HG03439 (cell line): ENCODE data around the gene ARL15.

Experiments
- ATAC-seq: cut with Tn5 transposase; IDR thresholded peaks from one replicate; pipeline ENCODE4 v1.9.1; 2021; ENCODE audit warnings: mild to moderate bottlenecking, moderate library complexity; ENCODE audit not compliant: unreplicated experiment

The ARL15 gene

DNA sequence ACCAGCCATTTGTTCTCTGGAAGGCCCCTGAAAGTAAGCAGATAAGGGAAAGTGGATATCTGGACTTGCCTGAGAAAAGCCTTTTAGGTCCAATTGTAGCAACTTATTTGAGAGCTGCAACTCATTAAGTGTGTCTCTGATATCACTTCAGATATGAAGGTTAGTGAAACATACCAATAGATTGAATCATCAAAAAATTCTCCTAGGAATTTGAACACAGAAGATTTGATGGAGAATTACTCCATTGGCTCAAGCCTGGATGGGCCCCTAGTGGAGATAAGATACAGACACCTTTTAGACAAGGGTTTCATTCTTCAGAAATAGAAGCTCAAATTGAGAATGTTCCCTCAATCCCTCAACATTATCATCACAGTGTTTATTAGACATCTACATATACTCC lies 393.3 kb downstream of the ARL15 start:
- no peak for ATAC-seq

DNA sequence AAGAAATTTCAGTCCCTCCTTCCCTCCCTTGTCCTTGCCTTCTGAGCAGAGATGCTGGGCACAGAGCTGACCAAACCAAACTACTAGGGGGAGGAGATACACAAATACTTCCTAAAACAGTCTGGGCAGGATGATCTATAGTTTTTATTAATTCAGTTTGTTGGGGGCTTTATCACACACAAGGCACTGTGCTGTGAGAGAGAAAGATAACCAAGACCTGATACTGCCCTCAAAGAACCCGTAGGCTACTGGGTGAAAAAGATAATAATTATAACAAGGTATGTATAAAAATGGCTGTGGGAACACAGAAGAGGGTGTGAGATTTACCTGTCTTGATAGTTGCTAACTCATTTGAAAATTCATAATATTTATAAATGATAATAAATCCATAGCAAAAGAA lies 395.3 kb downstream of the ARL15 start:
- ATAC-seq, result no peak

DNA sequence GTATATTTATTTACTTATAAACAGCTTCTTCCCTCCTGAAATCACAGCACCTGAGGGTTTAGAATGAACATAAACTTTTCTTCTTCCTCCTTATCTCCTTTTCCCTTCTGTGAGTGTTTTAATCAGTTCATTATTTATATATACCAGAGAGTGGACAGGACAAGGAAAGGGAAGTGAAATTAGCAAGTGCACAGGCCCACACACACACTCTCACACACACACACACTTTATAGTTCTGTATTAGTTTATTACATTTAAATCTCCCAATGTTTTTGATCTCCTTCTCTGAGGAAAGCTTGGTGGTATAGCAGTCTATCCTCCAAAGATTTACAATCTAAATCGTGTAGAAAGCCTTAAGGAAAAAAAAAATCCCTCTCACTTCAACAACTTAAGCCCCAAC lies 396.4 kb downstream of the ARL15 start:
- ATAC-seq, result no peak

DNA sequence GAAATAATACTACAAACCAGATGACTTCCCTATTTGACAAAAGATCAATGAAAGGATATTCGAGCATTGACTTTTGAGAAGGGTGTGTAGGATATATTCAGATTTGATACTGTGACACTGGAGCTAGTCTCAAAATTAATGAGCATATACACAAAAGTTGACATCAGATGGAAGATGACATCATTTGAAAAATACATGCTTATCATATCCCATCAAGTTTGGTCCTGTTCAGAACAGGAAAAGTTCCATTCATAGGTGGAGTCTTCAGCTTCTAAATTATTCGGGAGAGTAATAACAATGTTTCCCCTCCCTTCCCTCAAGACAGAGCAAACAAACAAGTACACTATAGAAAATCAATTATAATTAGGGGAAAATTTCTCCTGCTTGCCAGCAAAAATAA lies 401.6 kb downstream of the ARL15 start:
- no peak for ATAC-seq

DNA sequence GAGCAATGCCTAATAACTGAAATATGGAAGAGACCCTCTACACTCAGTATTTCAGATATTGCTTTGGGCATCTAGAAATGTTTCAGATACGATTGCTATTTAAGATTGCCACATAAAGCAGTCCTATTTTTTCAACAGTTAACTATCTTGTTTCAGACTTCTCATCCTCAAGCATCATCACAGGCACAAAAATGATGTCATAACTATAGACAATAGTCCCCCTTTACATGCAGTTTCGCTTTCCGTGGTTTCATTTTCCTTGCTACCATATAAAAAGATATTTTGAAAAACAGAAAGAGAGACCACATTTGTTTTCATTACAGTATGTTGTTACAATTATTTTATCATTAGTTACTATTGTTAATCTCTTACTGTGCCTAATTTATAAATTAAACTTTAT lies 402.5 kb downstream of the ARL15 start:
- ATAC-seq, result no peak

DNA sequence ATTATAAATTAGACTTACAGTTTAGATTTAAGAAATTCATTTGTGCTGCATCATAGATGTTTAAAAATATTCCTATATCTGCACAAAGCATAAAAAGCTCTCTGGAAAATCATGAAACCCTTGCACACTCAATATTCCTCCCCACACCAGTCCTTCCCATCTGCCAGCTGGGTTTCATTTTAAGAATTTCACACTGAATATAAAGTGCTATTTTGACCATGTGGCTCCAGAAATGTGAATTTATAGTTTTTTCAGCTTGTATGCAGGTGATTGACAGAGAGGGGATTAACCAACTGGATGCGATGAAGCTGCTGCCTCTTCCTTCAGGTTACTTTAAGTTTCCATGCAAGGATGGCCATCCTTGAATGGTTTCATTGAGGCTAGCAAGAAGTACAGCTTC lies 403.6 kb downstream of the ARL15 start:
- no peak for ATAC-seq

DNA sequence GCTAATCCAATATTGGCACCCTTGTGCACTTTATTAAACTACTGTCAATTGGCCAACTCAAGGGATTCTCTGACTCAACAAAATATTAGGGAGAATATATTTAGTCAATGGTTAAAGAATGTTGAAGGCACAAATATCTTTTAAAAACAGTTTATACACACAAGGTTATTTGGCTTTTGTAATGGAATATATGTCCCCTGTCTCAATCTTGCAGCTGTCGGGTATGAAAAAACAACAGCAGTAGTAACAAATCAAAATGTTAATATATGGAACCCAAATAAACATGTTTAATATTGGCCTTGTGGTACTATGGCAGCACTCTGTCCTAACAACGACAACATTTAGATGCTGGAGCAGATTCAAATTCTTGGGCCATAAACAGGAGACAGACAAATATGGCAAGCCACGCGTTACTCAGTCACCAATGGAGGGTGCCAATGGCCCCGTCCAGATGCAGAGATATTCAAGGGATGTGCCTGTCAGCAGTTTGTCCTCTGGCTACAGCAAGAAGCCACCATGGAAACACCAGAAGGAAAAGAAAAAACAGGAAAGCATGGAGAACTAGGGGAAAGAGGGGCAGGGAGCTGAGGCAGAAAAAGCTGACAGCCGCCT lies 408.0 kb downstream of the ARL15 start:
- ATAC-seq, result no peak

DNA sequence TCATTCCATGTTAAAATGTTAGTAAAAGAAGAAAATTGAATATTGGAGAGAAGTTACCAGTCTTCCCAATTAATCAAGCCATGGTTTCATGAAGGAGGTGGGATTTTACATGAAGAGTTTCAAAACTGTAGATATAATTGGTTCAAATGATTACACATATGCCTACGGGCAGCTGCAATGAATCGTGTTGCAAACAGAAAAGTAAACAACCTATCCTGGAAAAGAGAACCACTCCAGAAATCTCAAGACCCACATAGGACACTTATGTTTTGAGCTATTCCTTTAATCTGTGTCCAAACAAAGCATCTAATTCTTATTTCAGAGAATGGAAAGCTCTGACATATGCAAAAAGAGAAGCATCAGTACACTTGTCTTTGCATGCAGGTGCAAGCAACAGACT lies 409.7 kb downstream of the ARL15 start:
- ATAC-seq, result no peak

DNA sequence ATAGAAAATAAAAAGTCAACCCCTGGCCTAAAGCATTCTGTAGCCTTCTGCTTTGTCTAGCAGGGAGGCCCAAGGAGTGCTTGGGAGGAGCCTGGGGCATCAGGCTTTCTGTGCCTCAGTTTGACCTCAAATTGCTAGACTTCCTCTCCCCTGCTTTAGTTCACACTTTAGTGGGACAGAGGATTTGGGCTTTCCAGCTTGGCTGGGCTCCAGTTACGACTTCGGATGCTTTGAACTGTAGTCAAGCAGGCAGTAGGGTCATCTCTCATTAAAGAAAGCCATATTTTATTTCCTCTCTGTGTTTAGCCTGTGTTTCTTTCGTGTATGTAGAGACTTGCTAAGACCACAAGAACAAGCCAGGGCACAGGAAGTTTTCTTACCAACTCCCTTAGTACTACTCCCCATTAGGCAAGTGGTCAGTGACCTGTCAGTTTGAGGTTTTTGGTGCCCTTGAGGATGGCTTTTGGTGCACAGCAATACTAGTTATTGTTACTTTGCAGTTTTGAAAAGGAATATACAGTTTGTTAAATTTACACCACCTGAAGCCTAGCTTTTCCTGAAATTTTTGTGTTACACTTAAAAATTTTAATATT lies 415.2 kb downstream of the ARL15 start:
- ATAC-seq, result no peak

DNA sequence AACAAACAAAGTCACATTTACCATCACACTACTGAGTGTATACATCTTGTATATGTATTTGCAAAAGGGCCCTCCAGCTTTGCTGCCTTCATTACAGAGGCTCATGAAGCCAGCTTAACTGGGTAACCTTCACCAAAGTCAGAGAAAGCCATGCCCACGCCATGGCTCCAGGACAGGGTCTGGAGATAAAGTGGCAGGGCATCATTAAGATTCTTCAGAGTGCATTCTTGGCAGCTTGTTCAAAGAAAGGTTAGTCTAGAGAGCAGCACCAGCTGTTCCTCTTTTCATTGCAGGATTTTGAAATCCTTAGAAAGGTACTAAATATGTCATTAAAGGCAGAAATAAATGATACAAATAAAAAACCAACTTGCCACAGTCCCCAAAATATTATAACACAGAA lies 416.7 kb downstream of the ARL15 start:
- ATAC-seq, result no peak

DNA sequence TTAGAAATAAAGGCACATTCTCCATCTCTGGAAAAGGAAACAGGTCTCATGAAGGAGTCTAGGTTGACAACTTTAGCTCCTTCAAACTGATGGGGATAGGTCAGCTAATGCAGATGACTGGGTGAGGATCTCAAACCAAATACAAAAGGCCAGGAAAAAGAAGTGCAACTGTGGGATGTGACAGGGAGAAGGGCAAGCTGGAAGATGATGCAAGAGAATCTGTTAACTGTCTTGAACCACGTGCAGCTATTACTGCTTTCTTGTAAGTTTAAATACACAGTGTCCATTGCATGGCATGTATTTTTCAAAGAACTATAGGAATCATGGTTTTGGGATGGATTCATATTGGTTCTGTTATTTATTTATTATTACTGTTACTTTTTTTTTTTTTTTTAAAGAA lies 418.1 kb downstream of the ARL15 start:
- ATAC-seq, result no peak

DNA sequence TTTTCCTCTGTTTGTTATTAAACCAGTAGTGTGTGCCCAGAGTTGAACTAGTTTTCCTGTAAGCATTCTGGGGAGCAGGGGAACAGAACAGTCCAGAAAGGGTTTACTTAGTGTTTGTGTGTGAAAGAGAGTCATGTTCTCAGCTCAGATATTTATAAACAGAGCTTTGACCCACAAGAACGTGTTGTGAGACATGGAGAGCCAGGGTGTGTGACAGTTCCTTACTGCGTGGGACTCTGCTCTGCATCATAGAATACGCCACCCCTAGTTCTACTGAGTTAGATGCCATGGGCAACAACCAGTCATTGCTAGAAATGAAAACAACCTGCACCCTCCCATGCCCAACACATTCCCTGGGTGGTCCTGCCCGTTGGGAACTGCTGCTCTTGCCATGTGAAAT lies 419.2 kb downstream of the ARL15 start:
- no peak for ATAC-seq

DNA sequence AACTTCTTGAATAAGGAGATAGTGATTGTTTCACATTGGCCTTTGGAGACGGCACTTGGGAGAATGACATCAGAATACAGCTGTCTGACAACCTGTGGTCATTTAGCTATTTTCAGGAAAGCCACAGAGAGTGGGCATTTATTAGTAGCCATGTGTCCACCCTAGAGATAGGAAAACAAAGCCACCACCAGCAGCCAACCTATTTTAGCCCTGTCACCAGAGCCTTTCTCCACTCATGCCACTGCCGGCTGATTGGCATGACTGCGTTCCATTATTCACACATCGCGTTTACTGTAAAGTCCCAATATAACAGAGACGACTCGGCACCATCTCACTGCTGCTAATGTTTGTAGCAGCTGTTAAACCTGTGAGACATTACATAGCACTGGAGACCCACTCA lies 419.9 kb downstream of the ARL15 start:
- ATAC-seq, result no peak

DNA sequence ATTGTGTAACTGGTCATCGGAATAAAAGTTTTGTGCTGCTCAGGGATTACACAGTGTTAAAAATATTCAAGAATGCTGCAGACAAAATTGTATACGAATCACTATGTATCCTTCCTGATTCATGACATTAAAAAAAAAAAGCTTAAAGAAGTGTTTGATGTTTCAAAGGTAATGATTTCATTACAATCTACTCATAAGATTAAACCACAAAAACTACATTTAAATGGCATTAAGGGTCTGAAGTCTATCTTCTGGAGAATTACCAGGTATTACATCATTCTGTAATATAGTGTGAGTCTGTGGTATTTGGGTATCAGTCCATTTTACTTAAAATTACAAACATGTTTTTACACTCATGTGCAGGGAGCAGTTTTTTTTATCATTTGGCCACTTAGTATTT lies 425.5 kb downstream of the ARL15 start:
- ATAC-seq, result no peak

DNA sequence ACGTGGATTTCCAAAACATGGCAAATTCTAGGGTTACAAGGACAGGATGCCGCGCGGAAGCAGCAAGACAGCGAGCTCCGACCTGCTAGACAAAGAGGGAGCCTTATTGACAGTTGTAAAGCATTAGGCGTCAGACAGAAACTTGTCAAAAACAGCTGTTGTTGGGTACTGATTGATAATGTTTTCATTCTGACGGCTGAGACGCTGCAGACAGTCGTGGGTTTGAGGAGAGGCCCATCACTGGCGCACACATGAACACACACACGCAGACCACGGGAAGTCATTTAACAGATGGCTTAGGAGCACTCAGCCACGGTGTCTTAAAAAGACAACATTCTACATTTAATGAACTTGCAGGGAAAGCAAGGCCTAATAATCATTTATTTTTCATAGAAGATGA lies 426.0 kb downstream of the ARL15 start:
- ATAC-seq, result no peak

DNA sequence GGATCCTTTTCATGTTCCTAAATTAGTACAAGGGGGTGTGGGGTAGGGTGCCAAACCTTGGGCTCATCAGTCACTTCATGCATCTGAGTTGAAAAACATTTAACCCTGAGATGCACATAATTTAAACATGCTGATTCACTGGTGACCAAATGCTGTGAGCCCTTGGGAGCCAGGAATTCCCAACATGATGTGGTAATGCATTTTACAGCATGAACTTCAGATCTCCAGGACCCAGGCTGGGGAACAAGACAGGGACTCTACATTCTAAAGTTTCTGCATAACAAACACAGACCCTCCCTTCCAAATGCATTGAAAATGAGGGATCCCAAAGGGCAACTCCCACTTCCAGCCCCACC lies 427.7 kb downstream of the ARL15 start:
- ATAC-seq, result no peak

DNA sequence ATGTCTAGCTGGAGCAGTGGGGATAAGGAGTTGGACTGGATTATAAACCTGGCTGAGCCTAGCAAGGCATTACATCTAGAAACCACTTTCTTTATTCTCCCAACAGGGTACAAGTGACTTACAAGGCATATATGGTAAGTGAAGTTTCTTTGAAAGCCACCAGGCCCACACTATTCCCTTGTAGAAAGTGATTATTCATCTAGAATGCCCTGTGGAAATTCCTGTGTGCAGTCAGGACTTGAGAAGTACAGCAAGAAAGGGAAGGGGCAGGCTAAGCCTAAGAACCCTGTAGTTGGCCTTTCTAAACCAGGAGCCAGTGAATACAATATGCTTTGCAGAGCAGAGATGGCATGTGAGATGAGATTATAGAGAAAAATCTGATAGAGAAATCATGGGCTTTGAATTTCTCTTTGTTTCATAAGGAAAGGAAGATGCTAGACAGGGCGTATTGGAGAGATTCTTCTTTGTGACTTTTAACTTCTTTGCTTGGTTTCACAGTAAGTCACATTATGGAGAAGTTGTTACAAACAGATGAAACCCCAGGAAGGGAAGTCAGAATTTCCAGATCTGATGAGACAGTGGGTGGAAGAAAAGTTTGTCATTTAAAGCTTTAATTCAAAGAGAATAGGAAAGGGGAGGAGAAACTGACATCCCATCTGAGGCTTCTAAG lies 428.2 kb downstream of the ARL15 start:
- ATAC-seq, result no peak

DNA sequence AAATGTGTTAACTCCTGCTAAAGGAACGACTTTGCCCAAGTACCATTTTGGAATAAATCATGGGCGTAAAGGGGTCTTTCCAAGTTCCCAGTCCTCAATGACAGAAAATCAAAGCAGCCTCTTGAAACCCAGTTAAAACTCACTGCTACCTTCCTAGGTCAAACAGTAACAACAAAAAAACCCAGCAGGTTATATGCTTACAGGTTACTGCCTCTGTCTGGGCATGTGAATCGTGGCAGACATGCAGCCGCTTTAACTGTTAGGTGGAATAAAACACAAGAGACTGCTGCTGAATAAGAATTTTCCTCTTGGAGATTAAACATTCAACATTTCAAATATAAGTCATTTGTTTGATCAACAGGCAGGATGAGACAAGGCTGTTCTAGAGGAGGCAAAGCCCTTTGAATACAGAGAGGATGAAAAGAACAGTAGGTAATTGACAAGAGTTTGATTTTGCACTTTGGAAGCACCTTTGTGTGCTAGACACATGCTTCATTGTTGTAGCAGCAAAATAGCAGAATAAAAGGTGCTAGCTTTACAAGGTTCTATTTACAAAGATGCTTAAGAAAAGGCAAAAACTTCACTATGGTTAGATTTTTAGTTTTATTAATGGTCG lies 430.6 kb downstream of the ARL15 start:
- no peak for ATAC-seq

DNA sequence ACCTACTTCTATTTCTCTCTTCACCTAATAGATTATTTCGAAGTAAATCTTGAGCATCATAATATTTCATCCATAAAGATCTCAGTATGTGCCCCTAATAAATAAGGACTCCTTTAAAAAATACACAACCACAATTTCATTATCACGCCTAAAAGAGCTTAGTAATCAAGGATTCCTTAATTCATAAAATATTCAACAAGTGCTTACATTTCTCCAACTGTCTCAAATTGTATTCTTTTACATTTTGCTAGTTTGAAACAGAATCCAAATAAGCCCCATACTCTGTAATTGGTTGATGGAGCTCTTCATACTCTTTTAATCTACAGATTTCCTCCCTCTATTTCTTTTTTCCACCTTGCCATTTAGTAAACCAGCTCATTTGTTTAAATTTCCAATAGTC lies 432.4 kb downstream of the ARL15 start:
- no peak for ATAC-seq

DNA sequence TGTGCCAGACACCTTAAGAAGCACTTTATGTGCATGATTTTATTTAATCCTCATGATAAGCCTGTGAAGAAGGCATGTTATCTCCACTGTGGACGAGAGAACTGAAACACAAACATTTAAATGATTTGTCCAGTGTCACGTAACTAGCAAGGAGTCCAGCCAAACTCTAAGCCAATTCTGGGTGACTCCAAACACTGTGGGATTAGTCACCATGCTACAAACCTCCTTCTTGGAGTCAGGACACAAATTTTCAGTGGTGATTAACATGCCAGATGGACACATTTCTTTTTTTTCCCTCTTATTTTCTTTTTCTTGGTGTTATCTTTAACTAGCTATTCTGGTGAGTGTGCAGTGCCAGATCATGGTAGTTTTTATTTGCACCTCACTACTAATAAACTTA lies 433.1 kb downstream of the ARL15 start:
- ATAC-seq, result no peak

DNA sequence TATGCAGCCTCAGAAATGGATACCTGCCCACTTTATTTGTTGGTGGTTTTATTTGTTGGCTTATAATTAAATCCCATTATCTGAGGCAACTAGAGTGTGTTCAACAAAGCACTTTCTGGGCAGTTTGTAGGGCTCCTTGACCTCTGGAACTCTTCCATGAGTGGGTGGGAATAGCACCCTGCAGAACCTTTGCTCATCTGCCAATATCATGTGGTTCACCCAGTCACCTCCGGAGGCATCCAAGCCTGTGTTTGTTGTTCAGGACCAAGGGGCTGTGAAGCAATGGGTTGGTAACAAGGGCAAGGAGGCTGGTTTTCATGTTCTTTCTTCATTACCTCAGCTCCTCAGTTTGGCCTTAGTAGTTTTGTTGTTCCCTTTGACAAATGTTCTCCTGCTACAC lies 436.0 kb downstream of the ARL15 start:
- no peak for ATAC-seq

DNA sequence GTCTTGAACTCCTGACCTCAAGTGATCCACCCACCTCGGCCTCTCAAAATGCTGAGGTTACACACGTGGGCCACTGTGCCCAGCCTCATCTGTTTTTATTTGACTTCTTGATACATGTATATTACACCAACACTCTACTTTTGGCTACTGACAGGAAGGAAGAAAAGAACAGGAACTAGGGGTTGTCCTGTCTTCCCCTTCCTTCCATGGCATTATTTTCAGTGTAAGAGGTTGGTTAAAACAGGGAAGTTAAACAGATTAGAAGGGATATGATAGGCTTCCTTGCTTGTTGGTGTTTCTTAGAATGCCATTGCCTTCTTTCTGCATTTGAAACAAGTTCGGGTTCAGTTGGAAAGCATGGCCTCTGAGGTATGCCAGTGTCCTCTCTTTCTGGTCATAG lies 437.1 kb downstream of the ARL15 start:
- ATAC-seq, result no peak
